SH-SY5Y (cell line): ENCODE data around the gene HAPLN3.

Source experiments
- GATA2 ChIP-seq: IDR thresholded peaks from 2 replicates; pipeline ENCODE4 v1.6.1; 2011; ENCODE audit warnings: mild to moderate bottlenecking, low read depth, low read length
- GATA3 ChIP-seq: IDR thresholded peaks from 2 replicates; pipeline ENCODE4 v1.6.1; 2011; ENCODE audit warnings: low read depth, mild to moderate bottlenecking, low read length, moderate library complexity

- TF ChIP-seq GATA2 (no peak), GATA3 (no peak)
Measured at GRCh38 chr15:88897456-88898194, 2.3 kb upstream of the HAPLN3 start.
